NCI-H1417 (cell line): ENCODE results near the gene ARMH3.

Experiments
- DNase-seq, 3 experiments: peaks; one replicate each; lab custom pipeline; 2025; lab: John Stamatoyannopoulos, UW

The ARMH3 gene

DNA sequence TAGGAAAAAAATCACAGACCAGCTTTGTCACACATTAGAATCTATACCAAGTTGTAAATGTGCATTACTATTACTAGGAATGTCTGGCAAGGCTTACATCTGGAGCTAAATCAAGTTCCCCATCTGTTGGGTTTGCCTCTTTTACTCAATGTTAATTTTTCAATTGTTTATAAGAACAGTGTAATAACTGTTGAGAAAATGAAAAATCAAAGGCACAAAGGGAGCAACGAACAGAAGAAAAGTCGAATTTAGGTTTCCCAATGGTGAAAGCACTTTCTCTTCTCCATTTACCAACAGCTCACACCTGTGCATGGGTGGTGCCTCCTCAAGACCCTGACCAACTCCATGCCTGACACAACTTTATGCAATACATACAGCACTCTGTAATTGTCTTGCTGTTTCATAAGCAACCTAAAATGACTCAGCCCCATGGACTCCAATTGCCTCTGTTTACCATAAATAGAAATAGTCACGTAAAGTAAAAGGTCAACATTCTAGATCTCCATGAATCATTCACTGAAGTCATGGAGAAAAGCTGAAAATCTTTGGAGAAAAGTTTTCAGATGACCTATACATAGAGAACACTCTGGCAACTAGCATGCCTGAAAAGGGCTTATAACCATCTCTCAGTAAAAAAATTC is 116.8 kb downstream of the ARMH3 start:
- DNase-seq: no peak

DNA sequence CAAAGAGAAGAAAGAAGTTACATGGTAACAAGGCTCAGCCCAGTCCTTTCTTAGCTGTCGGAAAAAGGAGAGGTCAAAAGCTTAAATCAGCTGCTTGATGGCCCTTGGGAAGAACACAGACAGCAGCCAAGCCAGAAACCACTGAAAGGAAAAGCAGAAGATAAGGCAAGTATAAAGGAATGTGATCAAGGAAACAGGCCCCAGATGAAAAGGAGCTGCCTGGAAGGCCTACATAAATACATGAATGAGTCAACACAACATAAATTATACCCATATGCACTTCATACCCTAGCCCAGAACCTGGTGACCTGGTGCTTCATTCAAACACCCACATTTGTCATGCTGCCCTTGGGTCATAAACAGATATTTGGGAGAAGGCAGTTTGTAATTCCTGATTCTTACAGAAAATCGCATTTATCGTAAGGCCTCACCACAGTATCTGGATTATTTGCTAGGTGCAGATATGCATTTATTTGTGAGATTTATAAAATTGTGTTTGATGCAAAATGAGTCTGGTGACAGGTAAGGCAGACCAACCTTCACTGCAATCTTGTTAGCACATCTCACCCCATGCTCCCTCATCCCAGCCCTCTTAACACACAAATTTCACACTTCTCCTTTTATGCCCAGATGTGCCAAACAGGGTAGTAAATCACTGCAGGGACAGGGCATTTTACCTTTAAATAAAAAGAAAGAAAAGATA is 117.5 kb downstream of the ARMH3 start:
- DNase-seq: no peak

DNA sequence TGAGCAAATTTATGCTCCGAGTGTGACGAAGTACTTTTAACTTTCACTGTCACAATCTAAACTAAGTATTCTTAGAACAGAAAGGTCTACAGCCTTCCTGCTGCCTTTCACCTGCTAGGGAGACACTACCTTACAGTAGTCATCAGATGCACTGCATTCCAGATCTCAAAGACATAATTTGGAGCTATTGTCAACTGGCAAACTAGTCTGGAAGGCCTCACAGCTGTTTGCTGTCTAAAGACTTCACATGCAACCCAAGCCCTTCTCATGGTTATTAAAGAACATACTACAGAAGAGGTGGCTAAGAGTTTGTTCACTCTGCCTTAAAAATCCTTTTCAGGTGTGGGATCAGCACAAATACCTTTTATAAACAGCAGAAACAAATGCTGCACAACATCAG is 120.5 kb downstream of the ARMH3 start:
- no peak for DNase-seq

DNA sequence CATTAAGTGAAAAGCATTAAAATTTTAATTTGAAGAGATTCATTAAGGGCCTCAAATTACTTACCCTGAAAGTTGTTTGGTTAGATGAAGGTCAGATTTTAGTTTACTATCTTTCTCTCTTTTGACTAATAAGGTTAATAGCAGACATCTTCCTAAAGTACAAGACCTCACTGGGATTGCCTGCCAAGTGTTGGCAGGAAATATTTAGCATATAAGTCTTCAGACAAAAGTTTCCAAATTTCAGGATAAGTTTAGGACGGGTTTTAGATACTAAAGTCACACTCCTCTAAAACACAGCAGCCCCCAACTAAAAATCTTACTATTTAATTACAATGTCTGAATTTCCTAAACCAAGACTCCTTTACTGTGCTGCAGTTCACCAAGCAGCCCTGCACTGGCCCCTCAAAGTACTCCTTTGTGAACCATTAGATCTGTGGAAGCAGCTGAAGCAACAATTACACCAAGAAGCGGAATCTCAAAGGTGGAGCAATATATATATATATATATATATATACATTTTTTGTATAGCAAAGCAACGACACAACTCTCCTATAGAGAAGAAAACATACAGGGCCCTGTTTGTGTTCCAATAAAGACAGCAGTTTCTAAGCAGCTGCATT is 121.2 kb downstream of the ARMH3 start:
- DNase-seq: no peak

DNA sequence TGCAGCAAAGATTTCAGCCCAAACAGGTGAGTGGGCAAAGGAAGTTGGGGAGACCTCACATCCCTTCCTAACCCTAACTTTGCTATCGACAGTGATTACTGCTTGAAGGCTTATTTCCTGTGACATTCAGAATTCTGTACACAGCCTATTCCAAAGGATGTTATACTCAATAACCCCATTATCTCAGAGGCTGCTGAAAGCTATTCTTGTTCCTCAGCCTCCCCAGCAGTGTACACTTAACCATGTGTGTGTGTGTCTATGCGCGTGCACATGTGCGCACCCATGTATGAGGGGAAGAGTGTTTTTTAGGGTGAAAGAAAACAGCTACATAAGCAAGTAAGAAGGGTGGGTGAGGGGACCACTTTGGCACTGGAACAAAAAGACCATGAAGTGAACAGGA is 122.0 kb downstream of the ARMH3 start:
- no peak for DNase-seq

DNA sequence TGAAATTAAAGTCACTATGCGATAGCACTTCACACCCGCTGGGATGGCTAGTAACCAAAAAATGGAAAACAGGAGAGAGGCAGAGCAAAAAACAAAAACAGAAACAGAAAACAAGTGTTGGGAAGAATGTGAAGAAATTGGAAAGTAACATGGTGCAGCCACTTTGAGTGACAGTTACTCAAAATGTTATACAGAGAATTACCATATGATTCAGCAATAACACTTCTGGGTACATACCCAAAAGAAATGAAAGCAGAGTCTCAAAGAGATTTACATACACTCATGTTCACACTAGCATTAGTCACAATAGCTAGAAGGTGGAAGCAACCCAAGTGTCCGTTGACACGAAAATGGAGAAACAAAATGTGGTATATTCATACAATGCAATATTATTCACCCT is 123.8 kb downstream of the ARMH3 start:
- no peak for DNase-seq

DNA sequence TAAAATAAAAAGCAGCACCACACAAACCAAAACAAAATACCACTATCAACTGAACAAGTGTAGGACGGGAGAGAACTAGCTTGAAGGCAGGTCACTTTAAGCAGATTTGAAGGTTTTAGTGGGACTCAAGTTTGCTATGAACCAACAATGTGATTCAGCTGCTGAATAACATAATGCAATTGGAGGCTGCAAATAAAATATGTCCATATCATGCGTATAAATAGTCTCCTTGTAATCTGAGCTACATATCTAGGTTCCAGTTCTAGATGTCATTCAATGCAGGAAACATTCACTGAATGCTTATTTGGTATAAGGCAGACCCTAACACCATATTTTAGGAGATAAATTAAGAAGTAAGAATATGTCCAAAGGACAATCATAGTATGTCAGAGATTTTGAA is 130.9 kb downstream of the ARMH3 start:
- DNase-seq: no peak

DNA sequence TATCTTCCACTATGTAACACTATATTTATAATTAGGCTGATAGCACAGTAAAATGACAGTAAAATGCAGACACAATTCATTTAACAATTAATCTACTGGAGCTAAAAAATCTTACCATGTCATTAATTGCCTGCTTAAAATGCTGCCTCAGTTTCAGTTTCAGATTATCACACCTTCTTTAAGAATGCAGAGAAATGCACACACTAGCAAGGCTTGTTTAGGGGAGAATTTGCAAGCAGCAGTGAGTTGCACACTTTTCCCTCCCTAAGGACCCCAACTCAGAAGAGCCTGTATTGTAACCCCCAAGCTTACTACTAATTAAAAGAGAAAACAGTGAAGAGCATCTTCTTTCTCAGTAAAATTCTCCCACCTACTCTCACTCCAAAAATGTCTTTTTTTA is 132.7 kb downstream of the ARMH3 start:
- DNase-seq: no peak

DNA sequence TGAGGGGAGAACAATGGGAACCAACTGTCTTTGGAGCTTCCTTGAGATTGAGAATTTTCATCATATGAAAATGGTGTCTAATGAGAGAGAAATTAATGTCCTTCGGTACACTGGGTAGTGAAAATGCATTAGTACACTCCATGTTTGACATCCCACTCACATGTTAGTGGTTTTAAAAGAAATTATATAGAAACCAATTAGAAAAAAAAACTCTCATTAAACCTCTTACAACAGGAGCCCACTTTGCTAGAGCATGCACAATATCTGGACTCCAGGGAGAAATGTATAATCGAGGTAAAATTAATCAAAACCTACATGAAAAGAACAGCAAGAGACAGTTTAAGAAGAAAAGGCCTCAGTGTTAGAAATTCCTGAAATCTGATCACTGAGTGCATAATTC is 133.1 kb downstream of the ARMH3 start:
- DNase-seq: no peak

DNA sequence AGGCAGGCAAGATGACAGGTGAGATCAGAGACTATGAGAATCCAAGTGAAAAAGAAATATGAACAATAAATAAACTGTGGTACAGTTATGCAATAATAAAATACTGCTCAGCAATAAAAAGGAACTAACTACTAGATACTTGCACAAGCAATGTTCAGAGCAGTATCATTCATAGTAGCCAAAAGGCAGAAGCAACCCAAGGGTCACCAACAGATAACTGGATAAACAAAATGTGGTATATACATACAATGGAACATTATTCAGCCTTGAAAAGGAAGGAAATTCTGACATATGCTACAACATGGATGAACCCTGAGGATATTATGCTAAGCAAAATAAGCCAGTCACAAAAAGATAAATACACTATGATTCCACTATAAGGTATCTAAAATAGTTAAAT is 135.4 kb downstream of the ARMH3 start:
- DNase-seq: no peak

DNA sequence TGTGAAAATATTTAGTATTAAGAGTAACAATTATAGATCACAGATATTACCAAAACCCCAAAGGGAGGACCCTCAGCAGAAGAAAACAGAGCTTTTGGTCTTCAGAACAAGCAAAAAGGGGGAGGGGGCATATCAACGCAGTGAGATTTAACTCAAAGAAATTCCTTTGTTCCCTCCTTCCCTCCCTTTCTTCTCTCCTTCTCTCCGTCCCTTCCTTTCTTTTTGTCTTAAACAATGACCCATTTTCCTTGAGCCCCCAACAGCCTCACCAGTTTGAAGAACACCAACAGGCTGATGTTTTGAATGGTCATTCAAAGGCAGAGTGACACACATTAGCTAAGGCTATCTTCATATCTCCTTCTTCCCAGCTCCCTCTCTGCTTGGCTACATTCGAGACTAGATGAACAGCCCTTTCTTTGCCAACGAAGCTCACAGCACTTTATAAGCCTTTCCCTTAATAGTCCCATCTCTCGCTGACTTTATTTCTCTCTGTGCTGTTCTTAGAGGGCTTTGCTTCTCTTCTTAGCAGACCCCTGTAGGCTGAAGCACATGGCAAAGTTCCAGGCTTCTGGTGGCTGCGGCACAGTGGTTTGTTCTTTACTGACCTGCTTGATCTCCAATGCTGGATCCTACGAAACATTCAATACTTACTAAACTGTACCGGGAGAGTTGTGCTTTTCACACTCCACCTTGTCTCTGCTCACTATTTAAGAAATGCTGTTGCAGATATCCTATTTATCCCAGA is 136.8 kb downstream of the ARMH3 start:
- DNase-seq: no peak

DNA sequence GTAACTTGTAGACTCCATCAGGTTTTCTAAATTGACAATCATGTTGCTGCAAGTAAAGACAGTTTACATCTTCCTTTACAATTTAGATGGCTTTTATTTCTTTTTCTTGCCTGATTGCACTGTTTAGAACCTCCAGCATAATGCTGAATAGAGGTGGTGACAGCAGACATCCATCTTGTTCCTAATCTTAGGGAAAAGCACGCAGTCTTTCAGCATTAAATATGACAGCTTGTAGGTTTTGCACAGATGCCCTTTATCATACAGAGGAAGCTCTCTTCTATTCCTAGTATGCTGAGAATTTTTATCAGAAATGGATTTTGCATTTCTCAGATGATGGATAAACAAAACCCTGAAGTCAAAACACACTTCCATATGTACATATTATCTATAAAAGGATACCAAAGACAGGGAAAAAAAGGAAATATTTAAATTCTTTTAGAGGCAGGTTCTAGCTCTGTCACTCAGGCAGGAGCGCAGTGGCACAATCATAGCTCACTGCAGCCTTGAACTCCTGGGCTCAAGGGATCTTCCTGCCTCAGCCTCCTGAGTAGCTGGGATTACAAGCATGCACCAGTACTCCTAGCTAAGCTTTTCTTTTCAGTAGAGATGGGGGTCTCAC is 143.3 kb downstream of the ARMH3 start:
- no peak for DNase-seq

DNA sequence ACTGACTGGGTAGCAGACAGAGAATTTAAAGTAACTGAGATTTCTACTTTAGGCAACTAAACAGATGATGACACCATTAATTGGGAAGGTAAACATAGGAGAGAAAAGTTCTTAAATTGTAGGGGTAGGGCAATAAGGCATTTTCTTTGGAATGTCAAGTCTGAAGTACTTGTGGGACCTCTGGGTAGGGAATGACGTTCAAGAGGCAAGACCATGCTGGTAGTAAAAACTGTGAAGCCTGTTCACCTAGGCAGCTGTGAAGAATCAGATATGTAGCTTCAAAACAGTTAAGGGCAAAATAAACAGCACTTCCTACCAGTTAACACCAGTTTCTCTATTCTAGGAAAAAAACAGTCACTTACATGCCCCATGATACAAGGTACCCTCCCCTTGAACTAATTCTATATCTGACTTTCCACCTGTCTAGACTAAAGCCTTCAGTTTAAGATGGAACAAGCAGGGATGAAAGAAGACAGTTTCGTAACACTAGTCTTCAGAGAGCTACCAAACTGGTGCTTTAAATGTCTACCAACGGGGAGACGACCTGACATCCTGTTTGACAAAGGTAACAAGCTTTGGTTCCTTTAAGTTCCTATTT is 149.3 kb downstream of the ARMH3 start:
- no peak for DNase-seq

DNA sequence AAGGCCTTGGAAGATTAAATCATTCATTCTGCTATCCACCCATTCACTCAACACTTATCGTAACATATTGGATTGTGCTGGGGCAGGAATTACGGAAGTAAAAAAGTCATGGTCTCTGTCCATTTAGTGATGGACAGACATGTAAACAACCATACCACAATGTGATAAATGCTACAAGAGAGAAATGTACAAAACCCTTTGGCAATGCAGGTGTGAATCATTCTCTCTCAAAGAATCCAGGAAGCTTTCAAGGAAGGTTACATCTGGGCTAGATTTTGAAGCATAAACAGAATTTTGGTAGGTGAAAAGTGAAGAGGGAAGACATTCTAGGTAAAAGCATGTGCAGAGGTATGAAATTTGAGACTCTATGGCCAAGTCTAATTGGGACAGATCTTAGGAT is 150.7 kb downstream of the ARMH3 start:
- DNase-seq: no peak

DNA sequence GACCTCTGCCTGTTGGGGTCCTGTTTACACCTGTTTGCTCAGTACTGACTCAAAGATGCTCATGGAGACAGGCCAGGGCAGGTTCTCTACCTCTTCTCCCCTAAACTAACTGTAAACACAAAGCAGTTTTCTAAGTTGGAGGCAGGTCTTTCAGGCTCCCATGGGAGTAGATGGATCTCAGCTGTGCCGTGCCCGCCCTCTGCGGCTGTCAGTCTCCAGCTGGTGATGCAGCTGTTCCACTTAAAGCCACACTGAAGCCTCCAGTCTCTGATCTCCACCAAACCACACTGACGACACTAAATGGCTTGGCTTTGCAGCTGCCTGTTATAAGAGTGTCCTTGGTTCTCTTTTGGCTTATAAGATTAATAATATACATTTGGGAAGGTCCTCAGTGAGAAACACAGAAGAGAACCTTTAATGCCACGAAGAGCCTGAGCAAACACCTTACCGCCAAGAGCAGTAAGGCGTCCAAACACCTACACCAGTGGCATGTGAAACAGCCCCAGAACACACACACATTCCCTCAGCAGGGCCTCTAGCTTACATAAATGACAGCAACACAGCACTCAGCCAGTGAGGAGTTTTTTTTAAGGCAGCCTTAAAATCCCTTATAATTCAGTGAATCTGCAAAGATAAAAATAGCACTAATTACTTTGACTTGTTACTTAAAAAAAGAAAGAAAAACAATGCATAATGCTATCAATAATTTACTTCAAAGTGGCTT is 152.0 kb downstream of the ARMH3 start:
- DNase-seq: peak; percentile 48 to 87 (median 75)

DNA sequence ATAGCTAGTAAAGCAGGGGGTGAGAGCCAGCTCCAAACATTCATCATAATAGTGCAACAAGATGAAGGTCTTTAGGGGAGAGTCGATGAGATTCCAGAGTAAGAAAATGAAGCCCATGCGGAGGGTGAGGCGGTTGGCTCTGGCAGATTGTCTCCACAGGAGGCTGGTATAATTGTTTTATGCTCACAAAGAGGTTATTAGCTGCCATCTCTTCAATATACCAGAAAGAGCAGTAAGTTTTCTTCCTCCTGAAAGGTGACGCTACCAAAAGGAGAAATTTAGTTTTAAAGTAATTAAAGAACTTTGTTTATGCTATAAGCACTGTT is 153.2 kb downstream of the ARMH3 start:
- peak in 1 of 3 experiments; percentile 93 for DNase-seq

DNA sequence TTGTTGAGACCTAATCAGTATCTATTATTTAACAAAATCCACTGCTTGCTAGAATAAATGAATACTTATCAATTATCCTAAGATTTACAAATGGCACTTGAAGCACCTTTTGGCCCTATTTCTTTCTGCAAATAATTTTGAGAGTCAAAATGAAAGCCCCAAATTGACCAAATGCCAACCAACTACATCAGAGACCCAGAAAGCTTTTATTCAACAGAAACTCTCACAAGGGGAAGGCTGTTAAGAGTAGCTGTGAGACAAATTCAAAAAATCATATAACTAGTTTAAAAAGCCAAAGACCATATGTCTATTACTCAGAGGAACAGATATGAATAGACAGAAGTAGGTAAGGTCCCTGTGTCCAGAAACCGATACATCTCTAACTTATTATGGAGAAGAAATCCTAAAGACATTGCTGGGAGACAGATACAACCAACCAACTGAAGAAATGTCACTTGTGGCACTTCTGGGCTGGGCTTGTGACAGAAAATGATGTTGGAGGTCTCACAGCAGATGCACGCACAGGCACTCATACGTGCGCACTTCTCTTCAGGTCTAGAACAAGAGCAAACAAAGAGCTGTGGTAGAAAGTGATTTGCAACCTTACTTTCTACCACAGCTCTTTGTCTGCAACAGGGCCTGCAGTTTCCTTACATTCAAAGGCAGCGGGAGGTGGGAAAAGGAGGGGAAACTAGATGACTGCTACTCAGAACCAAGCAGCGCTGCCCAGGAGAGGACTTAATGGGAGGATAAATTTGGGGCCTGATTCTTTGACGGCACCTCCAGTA is 153.7 kb downstream of the ARMH3 start:
- DNase-seq: peak; percentile 67 to 93 (median 72)

DNA sequence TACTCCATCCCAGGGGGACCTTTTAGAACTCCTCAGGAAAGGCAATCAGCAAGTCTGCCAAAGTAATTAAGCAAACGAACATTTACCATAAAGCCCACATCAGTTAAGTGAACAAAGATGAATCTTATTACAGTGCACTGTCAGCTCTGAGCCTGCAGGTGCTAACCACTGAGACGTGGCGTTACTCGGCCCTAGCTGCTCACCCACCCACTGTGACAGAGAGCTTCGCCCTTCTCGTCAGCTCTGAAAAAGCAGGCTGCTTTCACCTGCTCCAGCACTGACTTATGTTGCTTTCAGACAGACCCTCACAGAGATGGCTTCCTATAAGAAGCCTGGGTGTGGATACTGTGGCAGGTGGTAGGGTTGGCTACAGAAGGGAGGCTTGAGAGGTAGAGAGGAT is 154.6 kb downstream of the ARMH3 start:
- DNase-seq: peak; percentile 63 to 85 (median 75)

DNA sequence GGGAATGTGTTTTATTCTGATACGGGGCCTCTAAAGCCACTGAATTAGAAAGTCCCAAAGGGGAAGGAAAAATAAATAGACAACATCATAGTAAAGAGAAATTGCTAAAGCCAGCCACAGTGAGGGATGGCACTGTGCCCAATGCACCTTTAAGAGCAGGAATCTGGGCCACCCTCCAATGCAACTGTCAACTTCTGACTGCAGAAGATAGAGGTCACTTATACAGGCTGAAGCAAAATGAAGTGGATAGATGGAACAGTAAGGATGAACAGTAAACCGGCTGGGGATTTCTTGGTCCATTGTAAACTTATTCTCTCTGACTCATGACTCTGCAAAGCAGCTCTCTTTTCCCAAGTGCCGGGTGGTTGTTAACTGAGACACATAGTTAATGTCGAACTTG is 158.3 kb downstream of the ARMH3 start:
- peak in 1 of 3 experiments; percentile 54 for DNase-seq

DNA sequence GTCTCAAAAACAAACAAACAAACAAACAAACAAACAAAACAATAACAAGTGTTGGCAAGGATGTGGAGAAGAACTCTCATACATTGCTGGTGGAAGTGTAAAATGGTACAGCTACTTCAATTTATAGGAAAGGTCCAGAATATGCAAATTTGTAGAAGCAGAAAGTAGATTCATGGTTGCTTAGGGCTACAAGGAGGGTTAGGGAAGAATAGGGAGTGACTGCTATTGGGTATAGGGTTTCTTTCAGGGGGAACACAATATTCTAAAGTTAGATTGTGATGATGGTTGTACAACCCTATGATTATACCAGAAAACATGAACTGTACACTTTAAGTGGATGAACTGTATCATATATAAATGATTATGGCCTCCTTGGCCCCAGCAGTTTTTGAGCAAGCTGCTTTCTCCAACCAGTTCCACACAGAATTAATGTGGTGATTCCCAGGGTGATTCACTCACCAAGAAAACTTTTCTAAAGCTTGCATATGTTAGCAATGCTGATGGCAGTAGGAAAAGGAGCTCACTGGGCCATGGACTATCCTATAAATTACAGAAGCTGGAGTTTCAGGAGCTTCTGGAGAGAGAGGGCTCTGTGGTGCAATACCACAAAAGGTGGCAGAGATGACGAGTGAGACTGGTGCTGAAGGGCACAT is 159.6 kb downstream of the ARMH3 start:
- no peak for DNase-seq
